Body of pancreas (tissue), 4 donors: Measurements from ENCODE around the gene RPL41. TPM values are rescaled to one million over a fixed set of nuclear protein-coding genes. Genes with fewer than 3 reads are reported as not detected.

Source experiments
- ATAC-seq: fragments of 150-250 bp; one replicate; pipeline ENCODE4 v1.9.1; 2016
- DNase-seq, 4 donors: peaks; one replicate each; pipeline ENCODE4 v3.0.0-alpha.2; 2019
- H3K27ac ChIP-seq, 4 donors: fragments of 200-600 bp; sonication (generic); 1 replicate in 3 of 4; 2 replicates in 1 of 4; pipeline versions ENCODE4 v1.5.1 to v1.6.1; 2016 to 2019; ENCODE audit warnings: mild to moderate bottlenecking in 1 of 4, mixed read lengths in 1 of 4, moderate library complexity in 1 of 4
- H3K27me3 ChIP-seq, 2 donors: fragments of 200-600 bp; sonication (generic); one replicate each; pipeline ENCODE4 v1.6.0; 2016; ENCODE audit warnings: mild to moderate bottlenecking in 1 of 2
- H3K36me3 ChIP-seq, 2 donors: fragments of 200-600 bp; sonication (generic); replicated peaks in 1 of 2; 2 replicates each; pipeline ENCODE4 v1.5.1; 2016; ENCODE audit warnings: low read depth in 2 of 2; ENCODE audit not compliant: insufficient read depth in 1 of 2
- H3K4me1 ChIP-seq: fragments of 200-600 bp; sonication (generic); one replicate; pipeline ENCODE4 v1.6.0; 2016
- H3K4me3 ChIP-seq, 2 donors: fragments of 200-600 bp; sonication (generic); 1 replicate in 1 of 2; 2 replicates in 1 of 2; pipeline ENCODE4 v1.5.1; 2016 to 2019
- H3K9me3 ChIP-seq, 3 donors: fragments of 200-600 bp; sonication (generic); 1 replicate in 2 of 3; 2 replicates in 1 of 3; pipeline ENCODE4 v1.5.1; 2016
- POLR2A ChIP-seq, 3 donors: fragments of 450-650 bp; IDR thresholded peaks; one replicate each; pipeline ENCODE4 v1.6.1; 2016; ENCODE audit warnings: antibody characterized with exemption in 3 of 3, mild to moderate bottlenecking in 2 of 3
- WGBS, 2 donors: methylation state at CpG; one replicate each; pipeline ENCODE4 v1.1.5; 2017; 5-methylcytosine and 5-hydroxymethylcytosine counted together
- intact Hi-C: fragments of 100-400 bp; cut with DNase I; formaldehyde crosslinking; loops from one replicate; pipeline ENCODE4 v1.15.1; 2023
- total RNA-seq, 2 donors: library from RNA; depleted of rRNA; stranded (reverse); fragments of >200 nt; gene quantifications; one replicate each; pipeline ENCODE4 v1.1.0, GENCODE V29; 2016
- TF ChIP-seq, protein P1 (sequence below), 7 experiments: fragments of 450-650 bp in 4 of 7; fragments of 200-600 bp in 3 of 7; sonication (generic) in 3 of 7; IDR thresholded peaks; one replicate each; pipeline ENCODE4 v1.5.1; 2016 to 2019; ENCODE audit warnings: antibody characterized with exemption in 7 of 7

The RPL41 gene
- total RNA-seq, 2 donors from 2014 or later = 1,174 to 2,214 TPM

DNA sequence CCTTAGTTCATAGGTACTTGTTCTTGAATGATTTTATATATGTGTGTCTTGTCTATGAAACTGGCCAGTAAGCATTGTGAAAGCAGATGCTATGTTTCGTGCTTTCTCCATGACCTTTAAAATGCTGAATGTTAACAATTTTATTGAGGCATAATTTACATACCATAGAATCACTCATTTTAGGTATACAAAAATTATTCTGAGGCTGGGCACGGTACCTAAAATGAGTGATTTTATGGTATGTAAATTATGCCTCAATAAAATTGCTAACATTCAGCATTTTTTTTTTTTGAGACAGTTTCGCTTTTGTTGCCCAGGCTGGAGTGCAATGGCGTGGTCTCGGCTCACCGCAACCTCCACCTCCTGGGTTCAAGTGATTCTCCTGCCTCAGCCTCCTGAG is 18.5 kb downstream of the RPL41 start:
- no peaks in the 10 kb centered on the region for H3K27me3 ChIP-seq
- intact Hi-C loops = no loop called here
- peaks cover 9% of the 10 kb centered on the region for H3K4me1 ChIP-seq
- TF ChIP-seq, protein P1, sequence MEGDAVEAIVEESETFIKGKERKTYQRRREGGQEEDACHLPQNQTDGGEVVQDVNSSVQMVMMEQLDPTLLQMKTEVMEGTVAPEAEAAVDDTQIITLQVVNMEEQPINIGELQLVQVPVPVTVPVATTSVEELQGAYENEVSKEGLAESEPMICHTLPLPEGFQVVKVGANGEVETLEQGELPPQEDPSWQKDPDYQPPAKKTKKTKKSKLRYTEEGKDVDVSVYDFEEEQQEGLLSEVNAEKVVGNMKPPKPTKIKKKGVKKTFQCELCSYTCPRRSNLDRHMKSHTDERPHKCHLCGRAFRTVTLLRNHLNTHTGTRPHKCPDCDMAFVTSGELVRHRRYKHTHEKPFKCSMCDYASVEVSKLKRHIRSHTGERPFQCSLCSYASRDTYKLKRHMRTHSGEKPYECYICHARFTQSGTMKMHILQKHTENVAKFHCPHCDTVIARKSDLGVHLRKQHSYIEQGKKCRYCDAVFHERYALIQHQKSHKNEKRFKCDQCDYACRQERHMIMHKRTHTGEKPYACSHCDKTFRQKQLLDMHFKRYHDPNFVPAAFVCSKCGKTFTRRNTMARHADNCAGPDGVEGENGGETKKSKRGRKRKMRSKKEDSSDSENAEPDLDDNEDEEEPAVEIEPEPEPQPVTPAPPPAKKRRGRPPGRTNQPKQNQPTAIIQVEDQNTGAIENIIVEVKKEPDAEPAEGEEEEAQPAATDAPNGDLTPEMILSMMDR (IDR thresholded peaks at IDR 0.05) = no peak
- no peak for TF ChIP-seq POLR2A (IDR thresholded peaks at IDR 0.05)
- no peak overlapping the region for H3K27ac ChIP-seq
- H3K9me3 ChIP-seq = no peaks in the 10 kb centered on the region
- H3K4me3 ChIP-seq = no peak overlapping the region
- peaks cover 18 to 35% of the 10 kb centered on the region in 2 donors for H3K36me3 ChIP-seq
- ATAC-seq = no peak
- DNase-seq = no peak
- 96% methylated on average over 6 of the region's 6 CpGs for WGBS, 2 donors

DNA sequence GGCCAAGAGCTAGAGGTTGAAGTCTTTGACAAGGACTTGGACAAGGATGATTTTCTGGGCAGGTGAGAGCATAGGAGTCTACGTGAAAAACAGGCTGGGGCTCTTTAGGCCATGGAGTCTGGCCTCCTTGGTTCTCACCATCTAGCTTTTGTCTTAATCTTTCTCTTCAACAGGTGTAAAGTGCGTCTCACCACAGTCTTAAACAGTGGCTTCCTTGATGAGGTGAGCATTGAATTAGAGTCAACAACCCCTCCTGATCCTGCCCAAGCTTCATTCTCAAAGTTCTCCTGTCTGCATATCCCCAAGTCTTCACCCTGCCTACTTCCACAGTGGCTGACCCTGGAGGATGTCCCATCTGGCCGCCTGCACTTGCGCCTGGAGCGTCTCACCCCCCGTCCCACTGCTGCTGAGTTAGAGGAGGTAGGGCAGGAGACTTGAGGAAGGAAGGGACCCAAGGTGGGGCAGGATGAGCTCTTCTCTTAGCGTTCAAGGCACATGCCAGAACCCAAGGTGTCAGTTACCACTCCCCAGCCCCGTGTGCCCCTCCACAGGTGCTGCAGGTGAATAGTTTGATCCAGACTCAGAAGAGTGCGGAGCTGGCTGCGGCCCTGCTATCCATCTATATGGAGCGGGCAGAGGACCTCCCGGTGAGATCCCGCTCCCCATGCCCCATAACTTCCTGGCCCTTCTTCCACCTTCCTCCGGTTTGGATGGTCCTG is 21.6 kb downstream of the RPL41 start:
- no peak overlapping the region for H3K27ac ChIP-seq
- intact Hi-C loops = no loop called here
- no peak for TF ChIP-seq POLR2A (IDR thresholded peaks at IDR 0.05)
- TF ChIP-seq, protein P1 (IDR thresholded peaks at IDR 0.05) = no peak
- WGBS, 2 donors = 91 to 92% methylated on average over 8 to 14 of the region's 14 CpGs
- no peaks in the 10 kb centered on the region for H3K9me3 ChIP-seq
- DNase-seq (no peak), ATAC-seq (no peak)
- no peaks in the 10 kb centered on the region for H3K27me3 ChIP-seq
- H3K4me1 ChIP-seq = no peaks in the 10 kb centered on the region
- no peak overlapping the region for H3K4me3 ChIP-seq
- peaks cover 18 to 45% of the 10 kb centered on the region in 2 donors for H3K36me3 ChIP-seq

DNA sequence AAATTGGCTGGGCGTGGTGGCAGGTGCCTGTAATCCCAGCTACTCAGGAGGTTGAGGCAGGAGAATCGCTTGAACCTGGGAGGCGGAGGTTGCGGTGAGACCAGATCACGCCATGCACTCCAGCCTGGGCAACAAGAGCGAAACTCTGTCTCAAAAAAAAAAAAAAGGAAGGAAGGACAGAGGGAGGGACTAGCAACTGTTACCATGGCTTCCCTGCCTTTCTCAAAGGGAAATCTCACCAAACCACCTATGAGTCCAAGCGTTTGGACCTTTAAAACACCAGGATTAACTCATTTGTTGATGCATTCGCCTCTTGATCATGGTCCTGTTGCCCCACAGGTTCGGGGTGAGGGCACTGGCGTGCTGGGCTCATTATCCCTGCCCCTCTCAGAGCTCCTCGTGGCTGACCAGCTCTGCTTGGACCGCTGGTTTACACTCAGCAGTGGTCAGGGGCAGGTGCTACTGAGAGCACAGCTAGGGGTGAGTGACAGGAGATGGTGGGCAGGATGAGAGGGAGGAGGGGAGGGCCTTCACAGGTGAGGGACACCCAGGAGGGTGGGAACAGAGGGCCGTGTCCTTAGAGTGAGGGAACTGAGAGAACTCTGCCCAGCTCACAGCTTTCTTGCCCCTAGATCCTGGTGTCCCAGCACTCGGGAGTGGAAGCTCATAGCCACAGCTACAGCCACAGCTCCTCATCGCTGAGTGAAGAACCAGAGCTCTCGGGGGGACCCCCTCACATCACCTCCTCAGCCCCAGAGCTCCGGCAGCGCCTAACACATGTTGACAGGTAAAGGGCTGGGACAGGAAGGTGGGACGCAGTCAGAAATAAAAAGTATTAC is 25.7 kb downstream of the RPL41 start:
- Histone ChIP-seq H3K36me3 (peaks cover 18 to 47% of the 10 kb centered on the region in 2 donors), H3K27ac (no peak overlapping the region), H3K27me3 (no peaks in the 10 kb centered on the region), H3K4me1 (peaks cover 12% of the 10 kb centered on the region), H3K4me3 (no peak overlapping the region), H3K9me3 (no peaks in the 10 kb centered on the region)
- DNase-seq (no peak), ATAC-seq (no peak)
- intact Hi-C loops = no loop called here
- WGBS, 2 donors = 85 to 89% methylated on average over 16 to 17 of the region's 19 CpGs
- TF ChIP-seq, protein P1 (IDR thresholded peaks at IDR 0.05) = no peak
- no peak for TF ChIP-seq POLR2A (IDR thresholded peaks at IDR 0.05)

DNA sequence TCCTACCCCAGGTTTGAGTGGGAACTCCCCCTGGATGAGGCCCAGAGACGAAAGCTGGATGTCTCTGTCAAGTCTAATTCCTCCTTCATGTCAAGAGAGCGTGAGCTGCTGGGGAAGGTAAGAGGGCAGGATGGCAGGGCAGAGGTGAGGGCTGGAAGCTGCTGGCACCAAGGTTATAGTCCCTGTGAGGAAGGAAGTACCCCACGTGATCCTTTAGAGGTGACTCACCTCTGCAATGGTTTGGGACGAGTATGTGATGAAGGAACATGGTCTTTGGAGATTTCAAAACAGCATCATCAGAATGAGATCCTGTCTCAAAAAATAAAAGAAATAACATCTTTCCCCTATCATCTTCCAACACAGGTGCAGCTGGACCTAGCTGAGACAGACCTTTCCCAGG is 26.8 kb downstream of the RPL41 start:
- H3K4me1 ChIP-seq = peaks cover 17% of the 10 kb centered on the region
- WGBS, 2 donors = 80 to 84% methylated on average over 4 of the region's 4 CpGs
- H3K4me3 ChIP-seq = no peak overlapping the region
- H3K36me3 ChIP-seq = peaks cover 15 to 37% of the 10 kb centered on the region in 2 donors
- H3K27me3 ChIP-seq = no peaks in the 10 kb centered on the region
- H3K27ac ChIP-seq = no peak overlapping the region
- TF ChIP-seq, protein P1 (IDR thresholded peaks at IDR 0.05) = no peak
- TF ChIP-seq POLR2A (IDR thresholded peaks at IDR 0.05) = no peak
- DNase-seq (no peak), ATAC-seq (no peak)
- H3K9me3 ChIP-seq = no peaks in the 10 kb centered on the region
- intact Hi-C loops = no loop called here
